HepG2 (cell line): Measurements from ENCODE around the gene JADE2. TPM values are rescaled to one million over a fixed set of nuclear protein-coding genes. Genes with fewer than 3 reads are reported as not detected.

Experiments
- ATAC-seq: fragments of 200-7000 bp; cut with Tn5 transposase; 3 replicates; pipeline ENCODE4 v1.9.1; 2020; ENCODE audit warnings: mild to moderate bottlenecking, moderate library complexity
- BruUV-seq: library from RNA; stranded (reverse); fragments of 400-500 nt; replicated peaks from 2 replicates; lab custom pipeline; 2021; lab: Mats Ljungman, UMichigan
- CTCF ChIA-PET: fragments of 300-600 bp; formaldehyde crosslinking; extraction: SDS; loops from one replicate; lab custom pipeline; 2021; ENCODE audit warnings: low total read pairs, inconsistent platforms, low intra/inter-chr PET ratio; lab: Yijun Ruan, JAX
- POLR2A ChIA-PET: fragments of 350-600 bp; sonication (Branson Sonifier 250); formaldehyde crosslinking; loops from one replicate; lab custom pipeline; 2020; ENCODE audit warnings: antibody characterized with exemption, inconsistent platforms; lab: Yijun Ruan, JAX
- DNase-seq: peaks from one replicate; pipeline ENCODE4 v3.0.0-alpha.2; 2015; ENCODE audit warnings: low spot score
- FAIRE-seq: peaks from 3 replicates; lab custom pipeline; 2011; peaks lifted over from hg19 to GRCh38; lab: Jason Lieb, UNC
- H2AFZ ChIP-seq: one replicate; pipeline ENCODE4 v1.6.1; 2011; ENCODE audit warnings: low read length, inconsistent platforms
- H3K27ac ChIP-seq: fragments of 300-600 bp; 3 replicates; pipeline ENCODE4 v1.8.0; 2011; ENCODE audit warnings: mixed run types, mild to moderate bottlenecking, mixed read lengths, low read length, inconsistent platforms; ENCODE audit not compliant: insufficient read depth; ENCODE audit errors: extremely low read length
- H3K27me3 ChIP-seq, 2 experiments: fragments of 200-600 bp in 1 of 2; 2 replicates in 1 of 2; 3 replicates in 1 of 2; pipeline versions ENCODE4 v1.6.0 to v1.8.0; 2011; ENCODE audit warnings: low read length in 2 of 2, mild to moderate bottlenecking in 2 of 2, moderate library complexity in 2 of 2, inconsistent platforms in 1 of 2; ENCODE audit not compliant: insufficient read depth in 2 of 2, control insufficient read depth in 1 of 2
- H3K36me3 ChIP-seq, 2 experiments: fragments of 200-600 bp in 1 of 2; replicated peaks in 1 of 2; 2 replicates in 1 of 2; 3 replicates in 1 of 2; pipeline versions ENCODE4 v1.5.1 to v1.8.0; 2011; ENCODE audit warnings: low read length in 2 of 2, inconsistent platforms in 1 of 2; ENCODE audit not compliant: insufficient read depth in 2 of 2, control insufficient read depth in 1 of 2
- H3K4me1 ChIP-seq: 2 replicates; pipeline ENCODE4 v1.5.1; 2012; ENCODE audit warnings: low read length, inconsistent platforms; ENCODE audit not compliant: insufficient read depth
- H3K4me2 ChIP-seq: 2 replicates; pipeline ENCODE4 v1.6.0; 2011; ENCODE audit warnings: low read depth, low read length, inconsistent platforms
- H3K4me3 ChIP-seq, 3 experiments: fragments of 200-600 bp in 1 of 3; sonication (generic), shearing (Covaris generic) in 1 of 3; replicated peaks in 1 of 3; 2 replicates each; pipeline ENCODE4 v1.5.1; 2011 to 2016; ENCODE audit warnings: low read length in 3 of 3, inconsistent platforms in 2 of 3, low read depth in 2 of 3, mild to moderate bottlenecking in 2 of 3, control low read depth in 1 of 3, mixed read lengths in 1 of 3; ENCODE audit not compliant: insufficient read depth in 1 of 3
- H3K79me2 ChIP-seq: one replicate; pipeline ENCODE4 v1.6.1; 2011; ENCODE audit warnings: low read length, inconsistent platforms; ENCODE audit not compliant: insufficient read depth
- H3K9ac ChIP-seq: 2 replicates; pipeline ENCODE4 v1.6.0; 2011; ENCODE audit warnings: mild to moderate bottlenecking, low read depth, low read length, inconsistent platforms; ENCODE audit not compliant: insufficient read depth
- H3K9me3 ChIP-seq: 2 replicates; pipeline ENCODE4 v1.5.1; 2012; ENCODE audit warnings: mild to moderate bottlenecking, low read length
- H4K20me1 ChIP-seq: 2 replicates; pipeline ENCODE4 v1.6.0; 2011; ENCODE audit warnings: inconsistent platforms, mild to moderate bottlenecking, low read length, moderate library complexity; ENCODE audit not compliant: insufficient read depth
- ERF ChIP-seq: IDR thresholded peaks from 2 replicates; pipeline ENCODE4 v1.6.1; 2018; ENCODE audit warnings: missing biosample characterization, missing genetic modification reagents
- MZF1 ChIP-seq: sonication (generic); formaldehyde crosslinking; IDR thresholded peaks from 2 replicates; pipeline ENCODE4 v1.8.1; 2023; ENCODE audit warnings: mild to moderate bottlenecking, missing genetic modification reagents, borderline replicate concordance
- PHF20 ChIP-seq: sonication (generic); formaldehyde crosslinking; IDR thresholded peaks from 2 replicates; pipeline ENCODE4 v1.5.0; 2020; ENCODE audit warnings: mild to moderate bottlenecking, missing genetic modification reagents
- YY1 ChIP-seq: IDR thresholded peaks from 2 replicates; pipeline ENCODE4 v1.6.1; 2011; ENCODE audit warnings: low read length, low read depth, moderate library complexity, mild to moderate bottlenecking; ENCODE audit not compliant: insufficient read depth, insufficient replicate concordance
- ZFX ChIP-seq: sonication (generic); formaldehyde crosslinking; IDR thresholded peaks from 2 replicates; pipeline ENCODE4 v1.4.0; 2020; ENCODE audit warnings: mild to moderate bottlenecking, low read depth, missing genetic modification reagents, moderate library complexity
- ZNF33A ChIP-seq: sonication (generic); formaldehyde crosslinking; IDR thresholded peaks from 2 replicates; pipeline ENCODE4 v1.5.1; 2020; ENCODE audit warnings: missing genetic modification reagents, mild to moderate bottlenecking, moderate library complexity, borderline replicate concordance
- ZNF589 ChIP-seq: sonication (generic); formaldehyde crosslinking; conservative IDR thresholded peaks from 2 replicates; pipeline ENCODE4 v1.8.0; 2022; ENCODE audit warnings: mild to moderate bottlenecking, moderate library complexity, missing genetic modification reagents
- ZNF619 ChIP-seq: sonication (generic); formaldehyde crosslinking; IDR thresholded peaks from 2 replicates; pipeline ENCODE4 v1.4.0; 2020; ENCODE audit warnings: mild to moderate bottlenecking, missing genetic modification reagents
- WGBS: methylation state at CpG from one replicate; pipeline ENCODE4 v1.1.6; 2017; ENCODE audit warnings: low lambda C conversion rate; 5-methylcytosine and 5-hydroxymethylcytosine counted together
- in situ Hi-C: cut with HindIII; loops from 2 replicates; pipeline ENCODE4 v1.10.0; 2017; ENCODE audit warnings: low pct_unique_long_range_greater_than_20kb; ENCODE audit not compliant: extremely low pct_ligation_motif_present
- intact Hi-C: fragments of 100-400 bp; cut with micrococcal nuclease; formaldehyde crosslinking; loops from one replicate; pipeline ENCODE4 v1.10.0; 2022; ENCODE audit not compliant: unreplicated experiment
- polyA plus RNA-seq, 8 experiments: library from polyadenylated mRNA; depleted of rRNA in 3 of 8; stranded (reverse) in 7 of 8; unstranded in 1 of 8; fragments of >200 nt; fragmentation: Illumina TruSeq in 4 of 8; extraction: Trizol in 4 of 8; gene quantifications; 2 replicates each; pipeline versions ENCODE4 v1.2.1 to v1.2.3, GENCODE V29; 2011 to 2016; ENCODE audit warnings: low read depth in 4 of 8, missing spikeins in 1 of 8, mixed read lengths in 1 of 8; ENCODE audit not compliant: insufficient read depth in 1 of 8
- total RNA-seq, 5 experiments: library from RNA; depleted of rRNA; stranded (reverse); fragments of >200 nt; fragmentation: Illumina TruSeq; extraction: Trizol; gene quantifications; 2 replicates each; pipeline ENCODE4 v1.2.3, GENCODE V29; 2016; ENCODE audit warnings: low read depth in 1 of 5
- TF ChIP-seq, protein P1 (sequence below): sonication (generic); formaldehyde crosslinking; IDR thresholded peaks from 2 replicates; pipeline ENCODE4 v1.4.0; 2020; ENCODE audit warnings: missing genetic modification reagents, mild to moderate bottlenecking, borderline replicate concordance
- TF ChIP-seq, protein P2 (sequence below): sonication (generic); formaldehyde crosslinking; IDR thresholded peaks from 2 replicates; pipeline ENCODE4 v1.5.0; 2020; ENCODE audit warnings: missing genetic modification reagents
- TF ChIP-seq, protein P3 (sequence below): sonication (generic); formaldehyde crosslinking; IDR thresholded peaks from 2 replicates; pipeline ENCODE4 v1.8.0; 2022; ENCODE audit warnings: mild to moderate bottlenecking, missing genetic modification reagents, moderate library complexity
- TF ChIP-seq, protein P4 (sequence below): sonication (generic); formaldehyde crosslinking; IDR thresholded peaks from 2 replicates; pipeline ENCODE4 v1.5.0; 2020; ENCODE audit warnings: missing genetic modification reagents, mild to moderate bottlenecking, borderline replicate concordance

Gene JADE2
- total and polyA plus RNA-seq, 2 of the 13 experiments (the other 11 are each of a cell fraction or from before 2014, with no cell fraction given), result 7.5 to 15.1 TPM

DNA sequence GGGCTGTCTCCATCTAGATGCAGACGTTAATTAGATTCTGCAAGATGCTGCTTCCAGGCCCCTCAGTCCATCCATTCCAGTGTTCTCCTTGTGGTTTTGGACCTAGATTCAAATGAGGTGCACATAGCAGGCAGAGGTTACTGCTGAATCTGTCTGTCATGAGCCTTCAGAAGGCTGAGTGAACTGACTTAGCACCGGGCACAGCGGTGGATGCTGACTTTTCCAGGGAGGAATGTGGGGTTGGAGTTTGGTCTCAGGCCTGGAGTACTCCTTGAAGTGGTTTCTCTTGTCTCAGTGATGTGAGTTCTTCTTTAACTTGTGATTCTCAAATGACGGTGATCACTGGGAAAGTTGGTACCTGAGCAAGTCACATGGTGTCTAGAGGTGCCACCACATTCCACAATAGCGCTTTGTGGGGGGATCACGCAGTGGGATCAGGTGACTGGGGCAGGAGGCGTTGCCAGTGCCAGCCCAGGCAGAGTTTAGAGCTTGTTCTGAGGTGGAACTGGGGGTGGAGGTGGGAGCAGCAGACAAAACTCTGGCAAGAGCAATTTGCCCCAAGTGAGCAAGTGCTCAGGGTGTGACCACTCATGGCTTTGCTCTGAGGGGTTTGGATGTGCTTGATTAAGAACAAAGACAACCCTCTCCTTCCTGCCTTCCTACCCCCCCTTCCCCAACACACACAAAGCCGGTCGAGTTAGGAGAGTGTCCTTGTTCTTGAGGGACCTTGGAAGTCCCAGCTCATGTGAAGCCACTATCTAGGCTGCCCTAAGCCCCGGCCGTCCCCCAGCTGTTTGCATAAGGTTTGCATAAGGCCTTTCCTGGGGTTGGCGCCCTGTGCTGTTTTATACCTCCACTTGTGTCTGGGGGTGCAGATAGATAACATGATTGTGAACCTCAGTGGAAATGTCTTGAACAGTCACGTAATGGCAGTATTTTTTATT lies 25.1 kb downstream of the JADE2 start:
- peak; percentile 55 for ATAC-seq
- H3K36me3 ChIP-seq, result peaks cover 11 to 28% of the 10 kb centered on the region in 2 experiments; a peak in 4 of 5 replicates
- H3K27me3 ChIP-seq, result no peaks in the 10 kb centered on the region
- no peak overlapping the region for H3K9ac ChIP-seq
- in situ Hi-C loops (no loop called here), intact Hi-C loops (no loop called here)
- no peaks in the 10 kb centered on the region for H3K79me2 ChIP-seq
- ChIA-PET POLR2A (no interaction called here), CTCF (no interaction called here)
- no peaks in the 10 kb centered on the region for H3K9me3 ChIP-seq
- no peak overlapping the region for H3K27ac ChIP-seq
- no peak overlapping the region for H2AFZ ChIP-seq
- no TSS peak for BruUV-seq
- no peak overlapping the region for H3K4me3 ChIP-seq
- no peak for DNase-seq
- 70% methylated on average over 13 of the region's 13 CpGs for WGBS
- H4K20me1 ChIP-seq, result no peaks in the 10 kb centered on the region
- H3K4me1 ChIP-seq, result peaks cover 6% of the 10 kb centered on the region
- no peak overlapping the region for H3K4me2 ChIP-seq
- FAIRE-seq, result no peak
- TF ChIP-seq, protein P1, sequence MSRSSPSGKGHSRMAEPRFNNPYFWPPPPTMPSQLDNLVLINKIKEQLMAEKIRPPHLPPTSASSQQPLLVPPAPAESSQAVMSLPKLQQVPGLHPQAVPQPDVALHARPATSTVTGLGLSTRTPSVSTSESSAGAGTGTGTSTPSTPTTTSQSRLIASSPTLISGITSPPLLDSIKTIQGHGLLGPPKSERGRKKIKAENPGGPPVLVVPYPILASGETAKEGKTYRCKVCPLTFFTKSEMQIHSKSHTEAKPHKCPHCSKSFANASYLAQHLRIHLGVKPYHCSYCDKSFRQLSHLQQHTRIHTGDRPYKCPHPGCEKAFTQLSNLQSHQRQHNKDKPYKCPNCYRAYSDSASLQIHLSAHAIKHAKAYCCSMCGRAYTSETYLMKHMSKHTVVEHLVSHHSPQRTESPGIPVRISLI (CRISPR knock-in tag), result no peak
- TF ChIP-seq ZNF619 (CRISPR knock-in tag) (no peak), ZNF589 (CRISPR knock-in tag) (no peak), PHF20 (CRISPR knock-in tag) (no peak), MZF1 (CRISPR knock-in tag) (no peak), ZNF33A (CRISPR knock-in tag) (no peak), ERF (CRISPR knock-in tag) (no peak), YY1 (no peak), ZFX (CRISPR knock-in tag) (no peak)
- TF ChIP-seq, protein P2, sequence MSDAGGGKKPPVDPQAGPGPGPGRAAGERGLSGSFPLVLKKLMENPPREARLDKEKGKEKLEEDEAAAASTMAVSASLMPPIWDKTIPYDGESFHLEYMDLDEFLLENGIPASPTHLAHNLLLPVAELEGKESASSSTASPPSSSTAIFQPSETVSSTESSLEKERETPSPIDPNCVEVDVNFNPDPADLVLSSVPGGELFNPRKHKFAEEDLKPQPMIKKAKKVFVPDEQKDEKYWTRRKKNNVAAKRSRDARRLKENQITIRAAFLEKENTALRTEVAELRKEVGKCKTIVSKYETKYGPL (CRISPR knock-in tag), result no peak
- TF ChIP-seq, protein P3, sequence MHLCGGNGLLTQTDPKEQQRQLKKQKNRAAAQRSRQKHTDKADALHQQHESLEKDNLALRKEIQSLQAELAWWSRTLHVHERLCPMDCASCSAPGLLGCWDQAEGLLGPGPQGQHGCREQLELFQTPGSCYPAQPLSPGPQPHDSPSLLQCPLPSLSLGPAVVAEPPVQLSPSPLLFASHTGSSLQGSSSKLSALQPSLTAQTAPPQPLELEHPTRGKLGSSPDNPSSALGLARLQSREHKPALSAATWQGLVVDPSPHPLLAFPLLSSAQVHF (CRISPR knock-in tag), result no peak
- TF ChIP-seq, protein P4, sequence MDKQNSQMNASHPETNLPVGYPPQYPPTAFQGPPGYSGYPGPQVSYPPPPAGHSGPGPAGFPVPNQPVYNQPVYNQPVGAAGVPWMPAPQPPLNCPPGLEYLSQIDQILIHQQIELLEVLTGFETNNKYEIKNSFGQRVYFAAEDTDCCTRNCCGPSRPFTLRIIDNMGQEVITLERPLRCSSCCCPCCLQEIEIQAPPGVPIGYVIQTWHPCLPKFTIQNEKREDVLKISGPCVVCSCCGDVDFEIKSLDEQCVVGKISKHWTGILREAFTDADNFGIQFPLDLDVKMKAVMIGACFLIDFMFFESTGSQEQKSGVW (CRISPR knock-in tag), result no peak
